Mesenchymal stem cell (in vitro differentiated cells and primary cell): ENCODE data around the gene GLTPD2.

Experiments used
- DNase-seq: peaks from one replicate; pipeline ENCODE4 v3.0.0-alpha.2; 2013
- H2AFZ ChIP-seq: one replicate; pipeline ENCODE4 v1.6.1; 2013; ENCODE audit warnings: low read depth, mild to moderate bottlenecking, control low read depth, inconsistent platforms, low read length, moderate library complexity
- H2AK5ac ChIP-seq: 2 replicates; pipeline ENCODE4 v1.6.1; 2013; ENCODE audit warnings: low read length, moderate library complexity, mild to moderate bottlenecking, inconsistent platforms; ENCODE audit not compliant: severe bottlenecking
- H2BK120ac ChIP-seq: one replicate; pipeline ENCODE4 v1.6.1; 2013; ENCODE audit warnings: low read depth, mild to moderate bottlenecking, inconsistent platforms, low read length, moderate library complexity
- H2BK12ac ChIP-seq, 2 experiments: one replicate each; pipeline ENCODE4 v1.6.1; 2013; ENCODE audit warnings: inconsistent platforms in 2 of 2, low read length in 2 of 2, mild to moderate bottlenecking in 2 of 2, moderate library complexity in 2 of 2, control low read depth in 1 of 2
- H2BK15ac ChIP-seq: one replicate; pipeline ENCODE4 v1.6.1; 2013; ENCODE audit warnings: mild to moderate bottlenecking, low read depth, inconsistent platforms; ENCODE audit not compliant: poor library complexity, severe bottlenecking
- H2BK5ac ChIP-seq: 2 replicates; pipeline ENCODE4 v1.6.1; 2013; ENCODE audit warnings: low read depth, mild to moderate bottlenecking, low read length, control low read depth, inconsistent platforms; ENCODE audit not compliant: poor library complexity, severe bottlenecking
- H3K14ac ChIP-seq, 2 experiments: one replicate each; pipeline ENCODE4 v1.6.1; 2013; ENCODE audit warnings: inconsistent platforms in 2 of 2, low read length in 2 of 2, control low read depth in 1 of 2, mild to moderate bottlenecking in 1 of 2, moderate library complexity in 1 of 2
- H3K18ac ChIP-seq, 2 experiments: one replicate each; pipeline ENCODE4 v1.6.1; 2013; ENCODE audit warnings: inconsistent platforms in 2 of 2, low read length in 2 of 2, control low read depth in 1 of 2, low read depth in 1 of 2, mild to moderate bottlenecking in 1 of 2
- H3K23ac ChIP-seq, 2 experiments: one replicate each; pipeline ENCODE4 v1.6.1; 2013; ENCODE audit warnings: inconsistent platforms in 2 of 2, low read length in 2 of 2, mild to moderate bottlenecking in 2 of 2, moderate library complexity in 2 of 2, control low read depth in 1 of 2
- H3K27ac ChIP-seq: 2 replicates; pipeline ENCODE4 v1.5.1; 2013; ENCODE audit warnings: mild to moderate bottlenecking, moderate library complexity, low read length, control low read depth, inconsistent platforms; ENCODE audit not compliant: poor library complexity, severe bottlenecking
- H3K27me3 ChIP-seq, 2 experiments: 2 replicates each; pipeline versions ENCODE4 v1.6.1 to v1.7.0; 2013; ENCODE audit warnings: low read length in 2 of 2, mild to moderate bottlenecking in 2 of 2, moderate library complexity in 2 of 2, control low read depth in 1 of 2, inconsistent platforms in 1 of 2; ENCODE audit not compliant: control insufficient read depth in 1 of 2, insufficient read depth in 1 of 2
- H3K36me3 ChIP-seq, 2 experiments: 2 replicates each; pipeline versions ENCODE4 v1.6.1 to v1.7.0; 2013; ENCODE audit warnings: low read length in 2 of 2, control low read depth in 1 of 2, inconsistent platforms in 1 of 2, low read depth in 1 of 2, mild to moderate bottlenecking in 1 of 2; ENCODE audit not compliant: insufficient read depth in 2 of 2, control insufficient read depth in 1 of 2
- H3K4ac ChIP-seq, 2 experiments: one replicate each; pipeline ENCODE4 v1.6.1; 2013; ENCODE audit warnings: inconsistent platforms in 2 of 2, low read length in 2 of 2, mild to moderate bottlenecking in 2 of 2, moderate library complexity in 2 of 2, control low read depth in 1 of 2, low read depth in 1 of 2
- H3K4me1 ChIP-seq: 2 replicates; pipeline ENCODE4 v1.6.1; 2013; ENCODE audit warnings: low read depth, low read length, control low read depth; ENCODE audit not compliant: control insufficient read depth, insufficient read depth
- H3K4me2 ChIP-seq: 2 replicates; pipeline ENCODE4 v1.6.1; 2013; ENCODE audit warnings: low read length, mild to moderate bottlenecking, inconsistent platforms; ENCODE audit not compliant: poor library complexity, severe bottlenecking
- H3K4me3 ChIP-seq, 2 experiments: 2 replicates each; pipeline versions ENCODE4 v1.5.1 to v1.7.0; 2013; ENCODE audit warnings: low read length in 2 of 2, mild to moderate bottlenecking in 2 of 2, control low read depth in 1 of 2, low read depth in 1 of 2; ENCODE audit not compliant: insufficient read depth in 1 of 2
- H3K79me1 ChIP-seq: replicated peaks from 2 replicates; pipeline ENCODE4 v1.6.1; 2013; ENCODE audit warnings: mild to moderate bottlenecking, control low read depth, low read length, inconsistent platforms; ENCODE audit not compliant: poor library complexity, severe bottlenecking
- H3K9ac ChIP-seq: 2 replicates; pipeline ENCODE4 v1.7.0; 2013; ENCODE audit warnings: mild to moderate bottlenecking, low read length, moderate library complexity
- H3K9me3 ChIP-seq: 2 replicates; pipeline ENCODE4 v1.7.0; 2013; ENCODE audit warnings: mild to moderate bottlenecking, low read length; ENCODE audit not compliant: control insufficient read depth
- H4K8ac ChIP-seq: one replicate; pipeline ENCODE4 v1.6.1; 2013; ENCODE audit warnings: inconsistent platforms, mild to moderate bottlenecking, low read length, moderate library complexity
- H4K91ac ChIP-seq: one replicate; pipeline ENCODE4 v1.6.1; 2013; ENCODE audit warnings: mild to moderate bottlenecking, low read length, inconsistent platforms
- whole genome bisulfite sequencing: methylation state at CpG from one replicate; pipeline ENCODE4 v1.1.7; 2013; ENCODE audit warnings: mixed read lengths; 5-methylcytosine and 5-hydroxymethylcytosine counted together

The GLTPD2 gene

GRCh38 chr17:4740584-4740983 lies 48.2 kb upstream of the GLTPD2 start:
- H2AK5ac ChIP-seq, result no peak overlapping the region
- H3K27ac ChIP-seq, result no peak overlapping the region
- H3K36me3 ChIP-seq, result no peaks in the 10 kb centered on the region
- H2AFZ ChIP-seq, result no peak overlapping the region
- no peak overlapping the region for H3K18ac ChIP-seq
- H3K9me3 ChIP-seq, result no peaks in the 10 kb centered on the region
- H4K91ac ChIP-seq, result no peak overlapping the region
- peaks cover 61 to 63% of the 10 kb centered on the region in 2 experiments for H3K27me3 ChIP-seq
- H3K23ac ChIP-seq, result no peak overlapping the region
- no peak overlapping the region for H2BK120ac ChIP-seq
- no peak for DNase-seq
- H3K4me1 ChIP-seq, result peaks cover 22% of the 10 kb centered on the region
- no peak overlapping the region for H2BK12ac ChIP-seq
- H3K14ac ChIP-seq, result no peak overlapping the region
- no peaks in the 10 kb centered on the region for H3K79me1 ChIP-seq
- H3K4ac ChIP-seq, result no peak overlapping the region
- WGBS, result 87% methylated on average over 7 of the region's 8 CpGs
- no peak overlapping the region for H2BK5ac ChIP-seq
- H3K9ac ChIP-seq, result no peak overlapping the region
- H3K4me2 ChIP-seq, result no peak overlapping the region
- H3K4me3 ChIP-seq, result no peak overlapping the region
- no peak overlapping the region for H2BK15ac ChIP-seq
- no peak overlapping the region for H4K8ac ChIP-seq

GRCh38 chr17:4741544-4741943 lies 47.2 kb upstream of the GLTPD2 start:
- no peak overlapping the region for H3K27ac ChIP-seq
- H3K18ac ChIP-seq, result no peak overlapping the region
- no peak overlapping the region for H2BK5ac ChIP-seq
- H2BK120ac ChIP-seq, result no peak overlapping the region
- H3K14ac ChIP-seq, result no peak overlapping the region
- H2AFZ ChIP-seq, result no peak overlapping the region
- 83% methylated on average over 6 of the region's 8 CpGs for WGBS
- H4K8ac ChIP-seq, result no peak overlapping the region
- H3K4me1 ChIP-seq, result peaks cover 23% of the 10 kb centered on the region
- H3K4me3 ChIP-seq, result no peak overlapping the region
- H3K36me3 ChIP-seq, result no peaks in the 10 kb centered on the region
- no peak overlapping the region for H3K9ac ChIP-seq
- H3K79me1 ChIP-seq, result no peaks in the 10 kb centered on the region
- DNase-seq, result no peak
- H3K4ac ChIP-seq, result no peak overlapping the region
- H4K91ac ChIP-seq, result no peak overlapping the region
- no peak overlapping the region for H2BK12ac ChIP-seq
- H2BK15ac ChIP-seq, result no peak overlapping the region
- no peak overlapping the region for H2AK5ac ChIP-seq
- H3K23ac ChIP-seq, result no peak overlapping the region
- no peak overlapping the region for H3K4me2 ChIP-seq
- no peaks in the 10 kb centered on the region for H3K9me3 ChIP-seq
- H3K27me3 ChIP-seq, result peaks cover 70 to 71% of the 10 kb centered on the region in 2 experiments

GRCh38 chr17:4742133-4742532 lies 46.6 kb upstream of the GLTPD2 start:
- no peak for DNase-seq
- Histone ChIP-seq H3K23ac (no peak overlapping the region), H4K8ac (no peak overlapping the region), H3K4me2 (no peak overlapping the region), H3K36me3 (no peaks in the 10 kb centered on the region), H2AFZ (no peak overlapping the region), H2BK120ac (no peak overlapping the region), H2BK15ac (no peak overlapping the region), H3K18ac (no peak overlapping the region), H2BK12ac (no peak overlapping the region), H3K14ac (no peak overlapping the region), H3K27ac (no peak overlapping the region), H3K4ac (no peak overlapping the region), H4K91ac (no peak overlapping the region), H3K79me1 (no peaks in the 10 kb centered on the region), H2BK5ac (no peak overlapping the region), H3K9ac (no peak overlapping the region), H3K4me1 (peaks cover 23% of the 10 kb centered on the region), H3K9me3 (no peaks in the 10 kb centered on the region), H3K4me3 (no peak overlapping the region), H2AK5ac (no peak overlapping the region), H3K27me3 (peaks cover 73% of the 10 kb centered on the region in 2 experiments)
- WGBS, result 85% methylated on average over 9 of the region's 9 CpGs

GRCh38 chr17:4742629-4743028 lies 46.1 kb upstream of the GLTPD2 start:
- peaks cover 73% of the 10 kb centered on the region in 2 experiments for H3K27me3 ChIP-seq
- H3K36me3 ChIP-seq, result no peaks in the 10 kb centered on the region
- no peak overlapping the region for H2BK5ac ChIP-seq
- H4K8ac ChIP-seq, result no peak overlapping the region
- no peak overlapping the region for H3K14ac ChIP-seq
- no peak overlapping the region for H2BK12ac ChIP-seq
- H3K9me3 ChIP-seq, result no peaks in the 10 kb centered on the region
- H2BK120ac ChIP-seq, result no peak overlapping the region
- no peak overlapping the region for H2BK15ac ChIP-seq
- no peak overlapping the region for H3K27ac ChIP-seq
- H2AFZ ChIP-seq, result no peak overlapping the region
- no peak overlapping the region for H3K9ac ChIP-seq
- no peak overlapping the region for H3K4me3 ChIP-seq
- 89% methylated on average over 8 of the region's 10 CpGs for whole genome bisulfite sequencing
- no peaks in the 10 kb centered on the region for H3K79me1 ChIP-seq
- peaks cover 23% of the 10 kb centered on the region for H3K4me1 ChIP-seq
- no peak overlapping the region for H3K4ac ChIP-seq
- no peak overlapping the region for H3K23ac ChIP-seq
- H2AK5ac ChIP-seq, result no peak overlapping the region
- H3K18ac ChIP-seq, result no peak overlapping the region
- H3K4me2 ChIP-seq, result no peak overlapping the region
- no peak for DNase-seq
- no peak overlapping the region for H4K91ac ChIP-seq
